ENCODE measurements around the gene SPAM1. TPM values are rescaled to one million over a fixed set of nuclear protein-coding genes. Genes with fewer than 3 reads are reported as not detected.
"Not testable (repeated sequence)": the region's sequence is repeated elsewhere in the genome, so short reads cannot be mapped to it uniquely, and the experiment has no call there.

The SPAM1 gene
- total RNA-seq, 1 donor from 2014 or later: not detected

GRCh38 chr7:123944395-123944794, 19.4 kb downstream of the SPAM1 start:
- intact Hi-C loops (cut with micrococcal nuclease): no loop called here

DNA sequence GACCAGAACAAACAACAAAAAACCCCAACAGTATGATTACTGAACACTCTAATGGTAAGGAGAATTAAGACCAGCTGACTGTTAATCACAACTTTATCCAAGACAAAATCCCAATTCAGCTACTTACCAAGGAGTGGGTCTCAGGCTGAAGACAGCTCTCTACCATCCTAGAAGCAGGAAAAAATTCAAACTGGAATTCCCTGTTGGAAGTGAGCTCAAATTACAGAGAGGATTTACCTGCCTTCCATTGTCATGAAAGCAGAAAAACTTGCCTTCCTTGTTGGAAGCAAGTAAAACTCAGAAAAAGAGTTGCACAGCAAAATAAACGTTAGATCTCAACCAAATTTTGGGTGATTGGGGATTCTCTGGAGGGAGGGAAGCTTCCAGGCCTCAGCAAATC, 20.9 kb downstream of the SPAM1 start:
- no peak for ATAC-seq
- no peak for DNase-seq
- intact Hi-C loops (cut with micrococcal nuclease): no loop called here

More at GRCh38 chr7:123944395-123944794, 19.4 kb downstream of the SPAM1 start:
- ATAC-seq (no peak), DNase-seq (no peak)

DNA sequence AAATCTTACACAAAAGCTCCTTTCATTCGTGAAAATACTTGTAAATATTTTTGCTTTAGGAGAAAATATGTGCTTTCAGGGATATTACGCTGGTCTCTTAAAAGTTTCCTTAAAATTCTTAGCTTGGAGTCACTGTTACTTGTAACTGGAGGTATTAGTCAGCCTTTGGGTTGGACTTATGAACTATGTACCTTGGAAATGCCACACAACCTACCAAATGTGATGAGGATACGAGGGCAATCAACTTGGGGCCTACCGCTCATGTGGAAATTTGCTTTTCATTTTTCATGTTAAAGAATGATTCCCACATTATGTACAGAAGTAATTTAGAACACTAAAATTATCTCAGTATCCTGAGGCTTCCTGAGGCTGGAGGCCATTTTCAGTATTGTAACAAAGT, 23.1 kb downstream of the SPAM1 start:
- intact Hi-C loops (cut with micrococcal nuclease): no loop called here
- DNase-seq (no peak), ATAC-seq (no peak)

DNA sequence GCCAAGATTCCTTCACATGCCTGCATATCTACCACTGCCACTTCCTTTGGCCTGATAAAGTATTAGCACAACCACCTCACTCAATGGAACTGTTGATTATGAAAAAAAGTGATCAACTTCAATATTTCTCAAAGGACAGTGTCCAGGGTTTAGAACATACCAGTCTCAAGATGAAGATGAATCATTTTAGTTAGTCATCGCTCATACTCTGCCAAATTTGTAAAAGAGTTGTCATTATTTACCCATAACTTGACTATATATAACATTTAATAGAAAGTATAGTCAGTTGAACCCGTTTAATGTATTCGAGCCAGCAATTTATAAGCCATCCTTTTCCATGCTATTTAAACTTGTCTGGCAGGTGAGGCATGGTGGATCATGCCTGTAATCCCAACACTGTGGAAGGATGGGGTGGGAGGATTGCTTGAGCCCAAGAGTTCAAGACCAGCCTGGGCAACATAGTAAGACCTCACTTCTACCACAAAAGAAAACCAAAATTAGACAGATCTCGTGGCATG, 33.2 kb downstream of the SPAM1 start:
- ATAC-seq: no peak
- no peak for DNase-seq
- intact Hi-C loops (cut with micrococcal nuclease): no loop called here

- no peak for DNase-seq
- intact Hi-C loops (cut with micrococcal nuclease): no loop called here
- ATAC-seq: no peak
These were observed 36.7 kb downstream of the SPAM1 start for GRCh38 chr7:123961771-123962170.

- no peak for ATAC-seq
These were observed 41.9 kb downstream of the SPAM1 start for GRCh38 chr7:123966936-123967335.

DNA sequence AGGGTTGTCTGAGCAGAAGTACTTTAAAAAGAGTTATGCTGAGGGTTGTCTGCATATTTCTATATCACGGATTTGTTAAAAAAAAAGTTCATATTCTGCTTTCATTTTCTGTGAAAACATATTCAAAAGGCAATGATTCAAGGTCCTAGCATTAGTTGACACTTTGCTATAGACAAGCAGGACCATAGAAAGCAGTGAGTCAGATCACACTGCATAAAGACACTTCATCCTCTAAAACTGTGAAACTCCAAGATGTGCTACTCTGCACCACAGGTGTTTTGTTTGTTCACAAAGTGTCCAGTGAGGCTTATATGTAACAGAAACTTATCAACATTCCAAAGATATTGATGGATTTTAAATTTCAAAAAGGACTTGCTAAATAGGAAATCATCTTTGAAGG, 47.0 kb downstream of the SPAM1 start:
- intact Hi-C loops (cut with micrococcal nuclease): no loop called here
- ATAC-seq (no peak), DNase-seq (no peak)

More at GRCh38 chr7:123966936-123967335, 41.9 kb downstream of the SPAM1 start:
- intact Hi-C loops (cut with micrococcal nuclease): no loop called here
- no peak for DNase-seq

DNA sequence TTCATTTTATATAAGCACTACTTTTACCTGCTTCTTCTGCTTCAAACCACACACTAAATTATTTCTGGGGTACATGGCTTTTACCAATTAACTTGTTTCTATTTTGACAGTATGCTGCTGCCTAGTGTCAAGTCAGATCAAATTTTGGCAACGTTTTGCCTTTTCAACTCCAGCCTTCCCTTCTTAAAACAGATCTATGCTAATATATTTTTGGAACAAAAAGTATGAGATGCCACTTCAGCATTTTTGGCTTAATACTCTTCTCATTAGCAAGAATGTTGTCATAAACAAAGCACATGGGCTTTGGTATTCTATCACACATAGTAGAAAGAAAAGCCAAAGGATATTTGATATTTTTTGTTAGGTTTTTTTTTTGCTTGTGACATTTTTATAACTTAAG, 47.8 kb downstream of the SPAM1 start:
- ATAC-seq: no peak
- DNase-seq: no peak
- intact Hi-C loops (cut with micrococcal nuclease): no loop called here

DNA sequence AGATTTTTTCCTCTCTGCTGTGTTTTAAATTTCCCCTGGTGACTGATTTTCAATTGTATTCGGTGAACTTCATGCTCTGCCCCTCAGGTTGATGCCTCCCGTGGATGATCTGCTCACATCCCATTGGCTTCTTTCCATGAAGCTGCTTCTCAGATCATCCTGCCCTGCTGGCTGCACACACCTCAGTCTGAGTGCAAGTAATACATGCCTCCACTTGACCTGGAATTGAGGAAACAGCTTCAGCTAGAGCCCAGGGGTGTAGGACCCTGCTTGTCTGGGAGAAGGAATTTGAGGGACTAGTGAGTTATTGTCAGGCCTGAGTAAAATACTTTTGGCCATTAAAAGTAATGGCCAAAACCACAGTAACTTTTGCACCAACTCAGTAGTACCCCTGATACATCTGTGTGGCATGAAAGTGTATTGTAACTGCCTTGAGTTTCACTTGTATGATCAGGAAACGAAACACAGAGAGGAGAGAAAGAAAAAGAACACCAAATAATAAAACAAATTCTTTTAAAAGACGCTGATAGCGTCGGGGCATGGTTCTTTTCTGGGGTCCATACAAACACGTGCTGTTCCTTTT, 49.4 kb downstream of the SPAM1 start:
- DNase-seq (no peak), ATAC-seq (no peak)
- intact Hi-C loops (cut with micrococcal nuclease): no loop called here

DNA sequence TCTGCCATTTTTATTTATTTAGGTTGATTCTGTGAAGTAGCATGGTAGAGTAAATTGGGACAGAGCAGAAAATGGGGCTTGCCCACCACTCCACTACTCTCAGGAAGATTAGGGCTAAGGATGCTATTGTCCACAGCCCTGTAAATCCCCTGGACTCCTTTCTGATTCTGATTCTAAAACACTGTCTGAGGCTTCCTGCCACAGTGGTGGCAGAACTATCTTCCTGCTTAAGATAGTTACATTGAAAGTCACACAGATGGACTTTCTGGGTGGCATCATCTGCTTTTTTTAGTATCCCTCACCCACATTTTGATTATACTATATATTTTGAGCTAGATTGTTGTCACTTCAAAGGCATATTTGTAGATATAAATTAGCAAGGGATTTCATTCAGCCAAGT, 50.0 kb downstream of the SPAM1 start:
- ATAC-seq (no peak), DNase-seq (no peak)
- intact Hi-C loops (cut with micrococcal nuclease): no loop called here

GRCh38 chr7:123977081-123977480, 52.0 kb downstream of the SPAM1 start:
- intact Hi-C loops (cut with micrococcal nuclease): no loop called here
- DNase-seq (no peak), ATAC-seq (no peak)

DNA sequence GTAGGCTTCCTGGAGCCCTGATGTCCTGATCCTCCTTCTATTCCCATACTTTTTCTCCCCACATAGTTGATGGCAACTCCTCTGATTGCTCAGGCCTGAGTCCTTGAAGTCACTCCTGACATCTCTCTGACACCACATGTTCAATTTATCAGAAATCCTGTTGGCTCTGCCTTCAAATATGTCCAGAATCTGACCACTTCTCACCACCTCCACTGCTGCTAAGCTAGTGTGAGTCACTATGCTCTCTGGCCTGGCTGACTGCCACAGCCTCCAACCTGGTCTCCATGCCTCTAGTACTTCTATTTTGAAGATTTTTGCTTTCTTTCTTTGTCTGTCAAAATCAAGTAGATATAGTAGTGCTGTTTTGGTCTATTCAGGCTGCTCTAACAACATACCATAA, 54.8 kb downstream of the SPAM1 start:
- no peak for ATAC-seq
- intact Hi-C loops (cut with micrococcal nuclease): no loop called here
- DNase-seq: no peak

DNA sequence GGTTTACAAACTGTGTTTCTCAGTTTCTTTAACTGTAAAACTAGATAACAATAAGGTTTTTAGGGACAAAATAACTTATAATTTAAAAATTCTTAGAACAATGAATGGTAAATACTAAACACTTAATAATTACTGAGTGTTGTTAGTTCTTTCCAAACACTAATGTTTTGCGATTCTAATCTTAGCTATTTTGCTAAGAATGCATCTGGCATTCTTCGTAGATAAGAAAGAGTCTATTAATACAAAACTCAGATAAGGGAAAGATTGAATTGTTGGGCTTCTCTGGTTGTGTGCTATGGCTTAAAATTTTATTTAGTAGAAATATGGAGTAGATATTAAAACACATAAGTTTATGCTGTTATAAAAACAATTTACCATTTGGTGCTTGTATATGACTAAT, 62.4 kb downstream of the SPAM1 start:
- DNase-seq (no peak), ATAC-seq (no peak)
- intact Hi-C loops (cut with micrococcal nuclease): no loop called here

DNA sequence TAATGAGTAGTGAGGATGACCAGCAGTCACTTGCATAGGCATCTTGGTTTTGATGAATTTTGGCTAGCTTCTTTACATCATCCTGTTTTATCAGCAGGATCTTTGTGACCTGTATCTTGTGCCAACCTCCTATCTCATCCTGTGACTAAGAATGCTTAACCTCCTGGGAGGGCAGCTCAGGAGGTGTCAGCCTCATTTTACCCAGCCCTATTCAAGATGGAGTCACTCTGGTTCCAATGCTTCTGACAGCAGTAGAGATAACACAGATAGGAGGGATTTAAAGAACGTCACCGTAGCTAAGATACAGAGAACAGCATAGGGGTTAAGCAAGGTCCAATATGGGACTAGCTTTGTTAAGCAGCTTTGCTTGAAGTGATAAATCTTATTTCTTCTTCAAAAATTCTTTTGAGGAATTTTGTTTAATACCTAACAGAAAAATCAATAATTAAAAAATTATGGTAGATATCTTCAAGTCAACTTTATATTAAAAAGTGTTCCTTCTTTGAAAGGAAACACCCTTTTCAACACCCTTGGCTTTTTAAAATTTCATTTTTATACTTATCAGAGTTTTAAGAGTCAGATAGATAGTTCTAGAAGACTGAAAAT, 68.0 kb downstream of the SPAM1 start:
- ATAC-seq (no peak), DNase-seq (no peak)
- intact Hi-C loops (cut with micrococcal nuclease): no loop called here

GRCh38 chr7:123993996-123994395, 69.0 kb downstream of the SPAM1 start:
- ATAC-seq (no peak), DNase-seq (no peak)
- intact Hi-C loops (cut with micrococcal nuclease): no loop called here

GRCh38 chr7:123994449-123994848, 69.4 kb downstream of the SPAM1 start:
- ATAC-seq (no peak), DNase-seq (no peak)
- intact Hi-C loops (cut with micrococcal nuclease): no loop called here

DNA sequence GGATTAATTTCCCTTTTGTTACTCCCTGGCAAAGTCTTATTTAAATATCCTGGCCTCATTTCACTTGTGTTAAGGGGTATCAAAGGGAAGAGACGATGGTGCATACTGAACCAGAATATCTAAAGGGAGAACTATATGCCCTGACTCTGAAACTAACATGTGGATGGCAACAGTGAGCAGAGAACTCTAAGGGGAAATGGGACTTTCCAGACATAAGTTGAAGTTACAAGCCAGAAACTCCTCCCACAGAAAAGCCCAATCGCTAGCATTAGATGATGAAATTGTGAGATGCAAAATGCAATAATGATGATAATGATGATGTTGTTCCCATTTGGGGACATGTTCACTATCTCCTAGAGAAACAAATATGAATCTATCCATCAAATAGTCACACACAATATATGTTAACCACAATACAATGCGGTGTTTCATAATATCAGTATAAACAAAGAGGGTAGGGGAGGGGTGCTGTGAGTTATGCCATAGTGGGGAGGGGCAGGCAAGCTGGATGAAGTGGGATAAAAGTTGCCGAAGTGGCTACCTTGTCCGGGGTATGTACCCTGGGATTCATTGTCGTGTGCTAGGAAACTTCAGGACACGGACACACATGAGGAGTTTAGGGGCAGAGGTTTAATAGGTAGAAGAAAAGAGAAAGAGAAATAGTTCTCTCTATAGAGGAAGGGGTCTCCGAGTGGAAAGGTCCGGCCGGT, 70.7 kb downstream of the SPAM1 start:
- DNase-seq: no peak
- no peak for ATAC-seq
- intact Hi-C loops (cut with micrococcal nuclease): no loop called here

DNA sequence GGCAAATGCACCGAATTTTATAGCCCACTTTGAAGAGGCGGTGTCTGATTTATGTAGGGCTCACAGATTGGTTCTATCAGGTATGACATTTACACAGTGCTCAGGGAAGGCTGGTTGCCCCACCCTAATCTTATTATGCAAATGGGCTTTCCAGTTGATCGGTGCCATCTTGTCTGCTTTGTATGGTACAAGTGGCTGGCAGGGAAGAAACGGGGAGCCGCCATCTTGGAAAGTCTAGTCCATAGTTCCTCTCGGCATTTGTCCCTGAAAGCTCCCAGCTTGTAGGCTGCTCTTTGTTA, 71.2 kb downstream of the SPAM1 start:
- no peak for DNase-seq
- no peak for ATAC-seq
- intact Hi-C loops (cut with micrococcal nuclease): no loop called here

DNA sequence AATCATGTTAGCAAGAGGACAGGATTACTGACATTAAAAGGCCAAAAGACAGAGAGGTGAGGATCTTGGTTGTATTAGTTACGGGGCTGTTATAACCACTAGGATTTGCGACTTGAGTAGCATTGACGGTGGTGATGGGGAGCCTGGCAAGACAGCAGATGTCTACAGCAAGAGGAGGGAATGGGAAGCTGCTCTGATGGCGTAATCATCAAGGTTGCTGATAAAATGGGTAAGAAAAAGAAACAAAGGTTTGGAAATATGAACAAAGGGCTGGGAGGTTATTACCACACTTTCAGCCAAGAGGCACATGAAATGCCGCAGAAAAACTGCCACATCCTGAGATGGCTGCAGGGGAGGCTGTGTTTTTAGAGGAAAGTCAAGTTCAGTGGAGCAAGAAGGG, 73.9 kb downstream of the SPAM1 start:
- intact Hi-C loops (cut with micrococcal nuclease): no loop called here
- no peak for DNase-seq

GRCh38 chr7:123999703-124000102, 74.7 kb downstream of the SPAM1 start:
- DNase-seq (no peak), ATAC-seq (no peak)
- intact Hi-C loops (cut with micrococcal nuclease): no loop called here

More for the DNA sequence above, 73.9 kb downstream of the SPAM1 start:
- ATAC-seq: no peak

DNA sequence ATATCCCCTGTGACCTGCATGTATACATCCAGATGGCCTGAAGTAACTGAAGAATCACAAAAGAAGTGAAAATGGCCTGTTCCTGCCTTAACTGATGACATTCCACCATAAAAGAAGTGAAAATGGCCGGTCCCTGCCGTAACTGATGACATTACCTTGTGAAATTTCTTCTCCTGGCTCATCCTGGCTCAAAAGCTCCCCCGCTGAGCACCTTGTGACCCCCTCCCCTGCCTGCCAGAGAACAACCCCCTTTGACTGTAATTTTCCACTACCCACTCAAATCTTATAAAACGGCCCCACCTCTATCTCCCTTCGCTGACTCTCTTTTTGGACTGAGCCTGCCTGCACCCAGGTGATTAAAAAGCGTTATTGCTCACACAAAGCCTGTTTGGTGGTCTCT, 83.3 kb downstream of the SPAM1 start:
- intact Hi-C loops (cut with micrococcal nuclease); ATAC-seq; DNase-seq: not testable (repeated sequence)

Data from left ventricle myocardium superior (tissue), 1 donor.